ENCODE data around the gene FOXS1.

FOXS1 gene

DNA sequence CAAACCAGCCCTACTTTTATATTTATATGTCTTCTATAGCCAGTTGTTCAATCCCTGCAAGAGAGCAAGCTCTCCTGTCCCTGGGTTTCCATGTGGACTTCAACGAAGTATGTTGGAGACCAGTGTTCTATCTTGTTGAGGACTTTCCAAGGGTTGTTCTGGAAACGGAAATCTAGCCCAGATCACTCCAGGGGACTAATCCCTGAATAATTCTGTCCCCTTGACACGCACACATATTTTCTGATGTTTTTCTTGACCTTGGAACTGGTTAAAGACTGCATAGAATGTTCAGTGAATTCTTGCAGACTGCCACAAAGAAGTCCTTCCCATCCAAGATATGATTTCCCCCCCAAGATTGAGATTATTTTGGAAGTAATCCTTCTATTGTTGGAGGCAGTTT is 35.7 kb downstream of the FOXS1 start:
- DNase-seq (ENCODE audit: low read depth, low spot score), result no peak
- no peak overlapping the region for H3K4me3 ChIP-seq (ENCODE audit: low read length)

DNA sequence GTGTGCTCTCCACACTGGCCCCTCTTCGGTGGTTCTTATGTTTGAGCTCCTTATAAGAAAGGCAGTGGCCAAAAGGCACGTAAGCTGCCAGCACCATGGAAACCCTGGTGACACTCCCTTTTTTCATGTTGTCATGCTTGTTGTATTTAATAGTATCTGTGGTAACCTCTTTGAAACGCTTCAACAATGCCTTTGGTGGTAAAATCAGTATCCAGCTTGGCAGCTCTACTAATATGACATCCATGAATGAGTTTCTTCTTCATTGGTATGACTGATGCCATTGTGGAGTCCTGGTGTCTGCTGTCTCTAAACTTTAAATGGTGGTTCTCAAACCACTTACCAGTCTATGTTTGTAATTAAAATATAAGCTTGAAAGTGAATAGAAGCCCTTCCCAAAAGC is 36.9 kb downstream of the FOXS1 start:
- DNase-seq (ENCODE audit: low read depth, low spot score), result no peak

DNA sequence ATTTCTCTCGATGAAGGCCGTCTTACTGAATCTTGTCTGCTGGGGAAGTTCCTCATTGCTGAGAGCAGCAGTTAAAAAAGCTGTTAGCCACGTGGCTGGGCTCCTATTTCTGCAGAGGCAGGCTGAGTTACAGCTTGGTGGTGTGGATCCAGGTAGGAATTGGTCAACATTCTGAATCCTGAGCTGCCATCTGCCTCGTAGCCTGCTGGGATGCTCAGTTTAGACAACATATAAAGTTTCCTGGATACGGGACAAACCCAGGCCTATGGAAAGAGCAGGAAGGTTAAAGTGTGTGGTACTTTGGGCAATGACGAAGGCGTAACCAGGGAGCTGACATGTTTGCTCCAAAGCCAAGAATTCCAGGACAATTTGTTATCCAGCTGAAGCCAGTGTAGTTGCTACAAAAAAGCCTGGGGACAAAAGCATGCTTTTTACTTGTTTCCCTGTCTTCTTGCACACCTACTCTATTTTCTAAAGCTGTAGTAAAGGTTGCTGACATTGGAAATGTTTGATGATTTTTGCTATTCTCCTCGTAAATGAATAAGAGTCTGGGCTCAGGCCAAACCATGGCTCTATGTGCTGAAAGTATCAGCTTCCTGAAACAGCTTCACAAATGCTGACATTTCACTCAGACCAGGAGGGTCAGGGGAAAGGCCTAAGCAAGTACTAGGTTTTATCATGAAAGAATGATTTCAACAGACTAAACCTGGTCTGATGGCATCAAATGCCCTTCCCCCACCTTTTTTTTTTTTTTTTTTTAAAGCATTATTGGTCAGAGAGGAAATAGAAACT is 38.6 kb downstream of the FOXS1 start:
- no peak overlapping the region for H3K4me3 ChIP-seq (ENCODE audit: low read length)
- no peak for DNase-seq (ENCODE audit: low read depth, low spot score)

More for the DNA sequence above, 36.9 kb downstream of the FOXS1 start:
- H3K4me3 ChIP-seq (ENCODE audit: low read length), result no peak overlapping the region

DNA sequence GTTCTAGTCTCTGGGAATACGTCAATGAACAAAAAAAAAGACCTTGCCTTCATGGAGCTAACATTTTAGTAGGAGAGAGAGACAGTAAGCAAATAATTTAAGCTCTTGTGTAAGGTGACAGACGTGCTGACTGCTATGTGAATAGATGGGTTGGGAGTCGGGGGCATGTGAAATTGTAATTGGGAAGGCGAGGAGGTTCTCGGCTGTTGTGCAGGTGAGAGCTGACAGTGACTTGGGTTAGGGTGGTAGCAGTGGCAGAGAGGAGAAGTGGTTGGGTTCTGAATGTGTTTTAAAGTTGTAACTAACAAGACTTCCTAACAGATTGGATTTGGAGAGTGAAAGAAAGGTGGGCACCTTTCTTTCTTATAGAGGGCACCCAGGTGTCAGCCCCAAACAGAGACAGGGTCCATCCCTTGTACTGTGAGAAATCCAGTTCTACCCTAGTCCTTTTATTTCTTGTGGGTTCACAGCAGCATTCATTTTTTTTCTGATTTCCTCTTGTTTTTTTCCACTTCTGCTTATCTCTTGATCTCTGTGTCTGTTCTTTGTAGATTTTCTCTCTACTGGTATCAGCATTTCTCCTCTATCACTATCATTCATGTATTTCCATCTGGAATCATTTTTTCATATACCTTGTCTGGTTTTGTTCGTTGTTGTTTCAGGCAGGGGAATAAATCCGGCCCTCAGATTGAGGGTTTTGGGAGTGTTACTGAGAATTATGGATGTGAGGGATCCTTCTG is 41.7 kb downstream of the FOXS1 start:
- no peak overlapping the region for H3K4me3 ChIP-seq (ENCODE audit: low read length)
- peak; percentile 59 for DNase-seq (ENCODE audit: low read depth, low spot score)

DNA sequence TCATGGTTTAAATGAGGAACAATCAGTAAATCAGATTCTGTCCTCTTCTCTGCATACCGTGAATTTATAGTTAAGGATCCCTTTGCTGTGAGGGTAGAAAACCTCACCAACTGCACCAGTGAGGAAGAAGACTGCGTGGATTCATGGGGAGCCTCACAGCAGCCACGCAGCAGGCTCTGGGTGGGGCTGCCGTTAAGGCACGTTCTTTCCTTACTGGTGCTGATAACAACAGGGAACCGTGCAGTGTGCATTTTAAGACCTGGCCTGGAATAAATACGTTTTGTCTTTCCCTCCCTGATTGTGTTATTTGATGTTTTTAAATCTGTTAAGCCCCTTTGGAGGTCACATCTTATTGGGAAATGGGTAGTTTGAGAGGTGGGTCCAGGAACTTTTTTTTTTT is 43.9 kb downstream of the FOXS1 start:
- no peak for DNase-seq (ENCODE audit: low read depth, low spot score)
- H3K4me3 ChIP-seq (ENCODE audit: low read length), result no peak overlapping the region

DNA sequence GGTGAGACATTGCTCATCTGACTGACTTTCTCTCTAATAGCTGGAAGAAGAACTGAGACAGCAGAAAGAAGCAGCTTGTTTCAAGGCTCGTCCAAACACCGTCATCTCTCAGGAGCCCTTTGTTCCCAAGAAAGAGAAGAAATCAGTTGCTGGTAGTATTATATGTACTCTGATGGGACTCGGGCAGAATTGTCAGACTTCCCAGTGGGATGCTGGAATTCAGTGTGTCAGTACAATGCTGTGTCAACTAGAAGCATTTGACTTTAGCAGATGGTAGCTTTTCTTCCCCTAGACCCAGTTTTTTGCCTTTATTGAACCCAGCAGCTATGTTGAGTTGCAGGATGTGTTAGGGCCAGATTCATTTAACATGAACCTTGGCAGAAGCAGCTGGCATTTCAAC is 48.0 kb downstream of the FOXS1 start:
- no peak for DNase-seq (ENCODE audit: low read depth, low spot score)
- no peak overlapping the region for H3K4me3 ChIP-seq (ENCODE audit: low read length)
